Activated T-helper 9 cell treated with anti-CD3 and anti-CD28 coated beads, Interleukin-2, amount 50 U/mL, for 16 hours (primary cell): ENCODE data around the gene CCDC171.
"Not testable (repeated sequence)": the region's sequence is repeated elsewhere in the genome, so short reads cannot be mapped to it uniquely, and the experiment has no call there.

Experiments
- DNase-seq: peaks from one replicate; pipeline ENCODE4 v3.0.0-alpha.2; 2020; ENCODE audit warnings: low read depth

CCDC171 gene

GRCh38 chr9:15763371-15763770 is 210.5 kb downstream of the CCDC171 start:
- DNase-seq: no peak

GRCh38 chr9:15764131-15764530 is 211.3 kb downstream of the CCDC171 start:
- DNase-seq: no peak

GRCh38 chr9:15769547-15769946 is 216.7 kb downstream of the CCDC171 start:
- no peak for DNase-seq

GRCh38 chr9:15778861-15779260 is 226.0 kb downstream of the CCDC171 start:
- DNase-seq: no peak

GRCh38 chr9:15782106-15782505 is 229.3 kb downstream of the CCDC171 start:
- DNase-seq: no peak

GRCh38 chr9:15785584-15785983 is 232.7 kb downstream of the CCDC171 start:
- DNase-seq: no peak

- DNase-seq: no peak
These were observed 233.8 kb downstream of the CCDC171 start for GRCh38 chr9:15786616-15787015.

- DNase-seq: not testable (repeated sequence)
These were observed 257.5 kb downstream of the CCDC171 start for GRCh38 chr9:15810219-15810899.

- DNase-seq: no peak
These were observed 260.2 kb downstream of the CCDC171 start for GRCh38 chr9:15813076-15813475.

GRCh38 chr9:15824310-15824709 is 271.5 kb downstream of the CCDC171 start:
- no peak for DNase-seq

- DNase-seq: no peak
These were observed 278.5 kb downstream of the CCDC171 start for GRCh38 chr9:15831384-15831783.

- no peak for DNase-seq
These were observed 281.7 kb downstream of the CCDC171 start for GRCh38 chr9:15834541-15834940.

- no peak for DNase-seq
These were observed 284.3 kb downstream of the CCDC171 start for GRCh38 chr9:15837079-15837679.

- DNase-seq: no peak
These were observed 289.2 kb downstream of the CCDC171 start for GRCh38 chr9:15842051-15842450.

- DNase-seq: no peak
These were observed 290.5 kb downstream of the CCDC171 start for GRCh38 chr9:15843316-15843715.

- DNase-seq: no peak
These were observed 291.1 kb downstream of the CCDC171 start for GRCh38 chr9:15843931-15844330.

GRCh38 chr9:15846611-15847010 is 293.8 kb downstream of the CCDC171 start:
- DNase-seq: no peak

- no peak for DNase-seq
These were observed 297.0 kb downstream of the CCDC171 start for GRCh38 chr9:15849871-15850270.

GRCh38 chr9:15851766-15852165 is 298.9 kb downstream of the CCDC171 start:
- no peak for DNase-seq

GRCh38 chr9:15856591-15856990 is 303.7 kb downstream of the CCDC171 start:
- DNase-seq: no peak

GRCh38 chr9:15867334-15867733 is 314.5 kb downstream of the CCDC171 start:
- no peak for DNase-seq

- no peak for DNase-seq
These were observed 315.1 kb downstream of the CCDC171 start for GRCh38 chr9:15867988-15868387.

- DNase-seq: no peak
These were observed 320.8 kb downstream of the CCDC171 start for GRCh38 chr9:15873573-15874177.

- DNase-seq: no peak
These were observed 329.5 kb downstream of the CCDC171 start for GRCh38 chr9:15882328-15882727.
